Measurements from ENCODE around the gene KCNQ4. TPM values are rescaled to one million over a fixed set of nuclear protein-coding genes. Genes with fewer than 3 reads are reported as not detected.

The KCNQ4 gene
- total RNA-seq, 1 donor from 2014 or later = 0.78 TPM

DNA sequence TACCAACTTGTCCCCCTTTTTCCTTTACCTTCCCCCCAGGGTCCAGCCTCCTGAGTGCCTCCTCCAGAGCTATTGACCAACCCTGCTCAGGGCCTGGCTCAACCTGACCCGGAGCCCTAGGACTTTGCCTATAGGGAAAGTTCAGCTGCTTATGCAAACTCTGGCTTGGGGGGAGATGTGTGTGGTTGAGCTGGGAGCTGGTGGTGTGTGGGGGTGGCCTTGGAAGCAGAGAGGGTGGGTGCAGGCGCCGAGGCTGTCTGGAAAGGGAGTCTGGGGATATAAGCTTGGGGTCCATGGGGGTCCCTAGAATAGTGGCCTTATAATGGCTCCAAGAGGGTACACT, 14.1 kb downstream of the KCNQ4 start:
- no peaks in the 10 kb centered on the region for H3K36me3 Mint-ChIP-seq
- peaks cover 31% of the 10 kb centered on the region for H3K4me1 Mint-ChIP-seq
- no peak overlapping the region for H3K4me3 Mint-ChIP-seq
- no peaks in the 10 kb centered on the region for H3K9me3 Mint-ChIP-seq
- DNase-seq (ENCODE audit: low spot score in 2 of 2, unreplicated experiment in 2 of 2) = no peak
- no peak overlapping the region for H3K27ac Mint-ChIP-seq
- H3K27me3 Mint-ChIP-seq (ENCODE audit: low read depth) = peaks cover 11% of the 10 kb centered on the region
- TF ChIP-seq CTCF (IDR thresholded peaks at IDR 0.05; ENCODE audit: unreplicated experiment) = no peak

- Mint-ChIP-seq H3K9me3 (no peaks in the 10 kb centered on the region), H3K27ac (no peak overlapping the region), H3K27me3 (ENCODE audit: low read depth) (peaks cover 7% of the 10 kb centered on the region), H3K4me1 (peaks cover 31% of the 10 kb centered on the region), H3K4me3 (no peak overlapping the region), H3K36me3 (no peaks in the 10 kb centered on the region)
- no peak for TF ChIP-seq CTCF (IDR thresholded peaks at IDR 0.05; ENCODE audit: unreplicated experiment)
- no peak for DNase-seq (ENCODE audit: low spot score in 2 of 2, unreplicated experiment in 2 of 2)
Measured at GRCh38 chr1:40798366-40799281, 15.0 kb downstream of the KCNQ4 start.

- H3K36me3 Mint-ChIP-seq = no peaks in the 10 kb centered on the region
Measured at GRCh38 chr1:40799351-40799867, 15.8 kb downstream of the KCNQ4 start.

GRCh38 chr1:40801742-40802077, 18.1 kb downstream of the KCNQ4 start:
- H3K4me1 Mint-ChIP-seq = peaks cover 27% of the 10 kb centered on the region
- peaks cover 6% of the 10 kb centered on the region for H3K27me3 Mint-ChIP-seq (ENCODE audit: low read depth)
- TF ChIP-seq CTCF (IDR thresholded peaks at IDR 0.05; ENCODE audit: unreplicated experiment) = no peak
- no peaks in the 10 kb centered on the region for H3K9me3 Mint-ChIP-seq
- H3K4me3 Mint-ChIP-seq = no peak overlapping the region
- H3K27ac Mint-ChIP-seq = no peak overlapping the region
- no peaks in the 10 kb centered on the region for H3K36me3 Mint-ChIP-seq
- DNase-seq (ENCODE audit: low spot score in 2 of 2, unreplicated experiment in 2 of 2) = no peak

More at GRCh38 chr1:40799351-40799867, 15.8 kb downstream of the KCNQ4 start:
- DNase-seq (ENCODE audit: low spot score in 2 of 2, unreplicated experiment in 2 of 2) = no peak
- peaks cover 6% of the 10 kb centered on the region for H3K27me3 Mint-ChIP-seq (ENCODE audit: low read depth)
- H3K9me3 Mint-ChIP-seq = no peaks in the 10 kb centered on the region
- TF ChIP-seq CTCF (IDR thresholded peaks at IDR 0.05; ENCODE audit: unreplicated experiment) = no peak
- H3K4me1 Mint-ChIP-seq = peaks cover 31% of the 10 kb centered on the region
- H3K27ac Mint-ChIP-seq = peak overlapping the region; percentile 43
- H3K4me3 Mint-ChIP-seq = no peak overlapping the region

GRCh38 chr1:40802078-40802741, 18.6 kb downstream of the KCNQ4 start:
- peak; percentile 71 to 76 for DNase-seq (ENCODE audit: low spot score in 2 of 2, unreplicated experiment in 2 of 2)
- H3K4me3 Mint-ChIP-seq = peak overlapping the region; percentile 39
- H3K36me3 Mint-ChIP-seq = no peaks in the 10 kb centered on the region
- no peak for TF ChIP-seq CTCF (IDR thresholded peaks at IDR 0.05; ENCODE audit: unreplicated experiment)
- H3K27me3 Mint-ChIP-seq (ENCODE audit: low read depth) = peaks cover 6% of the 10 kb centered on the region
- peak overlapping the region; percentile 72 for H3K27ac Mint-ChIP-seq
- peaks cover 27% of the 10 kb centered on the region for H3K4me1 Mint-ChIP-seq
- H3K9me3 Mint-ChIP-seq = no peaks in the 10 kb centered on the region

All from mesothelial cell of epicardium (in vitro differentiated cells).